Vagina (tissue), 2 donors: Measurements from ENCODE around the gene TMEM167B. TPM values are rescaled to one million over a fixed set of nuclear protein-coding genes. Genes with fewer than 3 reads are reported as not detected.

Experiments
- DNase-seq, 2 donors: peaks; one replicate each; pipeline ENCODE4 v3.0.0-alpha.2; 2017; ENCODE audit errors: extremely low spot score in 2 of 2
- H3K27ac ChIP-seq: fragments of 200-600 bp; sonication (generic); one replicate; pipeline ENCODE4 v1.5.1; 2019
- H3K27me3 ChIP-seq: fragments of 200-600 bp; sonication (generic); one replicate; pipeline ENCODE4 v1.5.1; 2019
- H3K36me3 ChIP-seq, 2 donors: fragments of 200-600 bp; sonication (generic); one replicate each; pipeline ENCODE4 v1.5.1; 2017 to 2019
- H3K4me1 ChIP-seq: fragments of 200-600 bp; sonication (generic); one replicate; pipeline ENCODE4 v1.5.1; 2019
- H3K4me3 ChIP-seq, 2 donors: fragments of 200-600 bp; sonication (generic); 1 replicate in 1 of 2; 2 replicates in 1 of 2; pipeline ENCODE4 v1.5.1; 2016 to 2019
- H3K9me3 ChIP-seq: fragments of 200-600 bp; sonication (generic); one replicate; pipeline ENCODE4 v1.5.1; 2019
- POLR2A ChIP-seq, 2 donors: fragments of 450-650 bp; IDR thresholded peaks; one replicate each; pipeline ENCODE4 v1.6.1; 2017; ENCODE audit warnings: antibody characterized with exemption in 2 of 2, mild to moderate bottlenecking in 2 of 2, moderate library complexity in 2 of 2
- POLR2AphosphoS5 ChIP-seq, 2 donors: sonication (generic); formaldehyde crosslinking; IDR thresholded peaks; one replicate each; pipeline ENCODE4 v1.9.0; 2017; ENCODE audit warnings: antibody characterized with exemption in 2 of 2, mild to moderate bottlenecking in 2 of 2, low read depth in 1 of 2; ENCODE audit not compliant: insufficient read depth in 1 of 2
- intact Hi-C: fragments of 100-400 bp; cut with DNase I; formaldehyde crosslinking; loops from one replicate; pipeline ENCODE4 v1.15.1; 2023
- total RNA-seq: library from RNA; depleted of rRNA; stranded (reverse); fragments of >200 nt; gene quantifications from one replicate; pipeline ENCODE4 v1.2.3, GENCODE V29; 2016
- TF ChIP-seq, protein P1 (sequence below), 3 experiments: fragments of 450-650 bp in 2 of 3; fragments of 200-600 bp in 1 of 3; sonication (generic) in 1 of 3; IDR thresholded peaks; one replicate each; pipeline ENCODE4 v1.5.1; 2017 to 2019; ENCODE audit warnings: antibody characterized with exemption in 3 of 3, mild to moderate bottlenecking in 2 of 3, moderate library complexity in 2 of 3

The TMEM167B gene
- total RNA-seq: 17.2 TPM

DNA sequence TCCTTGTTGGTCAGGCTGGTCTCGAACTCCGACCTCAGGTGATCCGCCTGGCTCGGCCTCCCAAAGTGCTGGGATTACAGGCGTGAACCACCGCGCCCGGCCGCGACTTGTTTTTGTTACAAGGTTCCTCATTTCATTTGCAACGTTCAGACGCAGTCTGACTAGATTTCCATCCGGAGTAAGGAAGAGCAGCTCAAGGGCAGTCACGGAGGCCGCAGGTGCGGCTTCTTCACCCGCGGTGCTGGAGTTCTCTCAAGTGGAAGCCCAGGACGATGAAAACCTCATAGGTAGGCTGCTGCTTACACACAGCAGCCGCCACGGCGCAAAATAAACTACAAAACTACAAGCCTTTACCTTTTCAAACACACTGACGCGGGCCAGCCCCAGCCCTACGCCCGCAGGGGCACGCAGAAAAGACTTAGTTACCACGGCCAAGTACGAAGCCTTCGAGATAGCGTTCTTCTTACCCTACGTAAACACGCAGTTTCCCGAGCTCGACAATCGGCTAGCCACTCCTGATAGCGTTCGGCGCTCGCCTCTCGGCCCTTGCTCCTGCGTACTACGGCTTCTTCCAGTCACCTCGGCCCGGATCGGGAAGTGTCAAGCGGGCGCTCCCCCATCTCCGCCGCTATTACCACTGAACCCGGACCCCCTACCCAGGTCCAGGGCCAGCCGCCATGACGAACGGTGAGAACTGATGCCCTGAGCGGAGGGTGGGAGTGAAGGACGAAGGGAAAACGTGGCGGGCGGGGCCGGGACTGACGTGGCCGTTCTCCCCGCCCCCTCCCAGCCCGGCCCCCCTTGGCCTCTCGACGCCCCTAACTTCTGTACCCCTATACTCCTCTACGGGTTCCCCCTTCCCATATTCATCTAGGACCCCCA lies at the start of gene TMEM167B:
Gene TMEM167B (plus strand): TSS at position 569 of the 882 bp plus-strand sequence. CDS start 109 bp downstream, at position 678.
- intact Hi-C loops: no loop called here
- TF ChIP-seq POLR2AphosphoS5 (IDR thresholded peaks at IDR 0.05; ENCODE audit: insufficient read depth in 1 of 2, low read depth in 1 of 2) (peak; percentile 96 to 98), POLR2A (IDR thresholded peaks at IDR 0.05) (peak in 1 of 2 donors; percentile 64)
- TF ChIP-seq, protein P1, sequence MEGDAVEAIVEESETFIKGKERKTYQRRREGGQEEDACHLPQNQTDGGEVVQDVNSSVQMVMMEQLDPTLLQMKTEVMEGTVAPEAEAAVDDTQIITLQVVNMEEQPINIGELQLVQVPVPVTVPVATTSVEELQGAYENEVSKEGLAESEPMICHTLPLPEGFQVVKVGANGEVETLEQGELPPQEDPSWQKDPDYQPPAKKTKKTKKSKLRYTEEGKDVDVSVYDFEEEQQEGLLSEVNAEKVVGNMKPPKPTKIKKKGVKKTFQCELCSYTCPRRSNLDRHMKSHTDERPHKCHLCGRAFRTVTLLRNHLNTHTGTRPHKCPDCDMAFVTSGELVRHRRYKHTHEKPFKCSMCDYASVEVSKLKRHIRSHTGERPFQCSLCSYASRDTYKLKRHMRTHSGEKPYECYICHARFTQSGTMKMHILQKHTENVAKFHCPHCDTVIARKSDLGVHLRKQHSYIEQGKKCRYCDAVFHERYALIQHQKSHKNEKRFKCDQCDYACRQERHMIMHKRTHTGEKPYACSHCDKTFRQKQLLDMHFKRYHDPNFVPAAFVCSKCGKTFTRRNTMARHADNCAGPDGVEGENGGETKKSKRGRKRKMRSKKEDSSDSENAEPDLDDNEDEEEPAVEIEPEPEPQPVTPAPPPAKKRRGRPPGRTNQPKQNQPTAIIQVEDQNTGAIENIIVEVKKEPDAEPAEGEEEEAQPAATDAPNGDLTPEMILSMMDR (IDR thresholded peaks at IDR 0.05): no peak
- no peaks in the 10 kb centered on the region for H3K9me3 ChIP-seq
- peak in 1 of 2 donors; percentile 97 for DNase-seq
- H3K4me3 ChIP-seq: peak within 1 kb of the TSS; percentile 73 to 93
- H3K27me3 ChIP-seq: no peaks in the 10 kb centered on the region
- peaks cover 0 to 25% of the 10 kb centered on the region in 2 donors for H3K36me3 ChIP-seq
- H3K27ac ChIP-seq: peak within 1 kb of the TSS; percentile 95
- peaks cover 40% of the 10 kb centered on the region for H3K4me1 ChIP-seq

DNA sequence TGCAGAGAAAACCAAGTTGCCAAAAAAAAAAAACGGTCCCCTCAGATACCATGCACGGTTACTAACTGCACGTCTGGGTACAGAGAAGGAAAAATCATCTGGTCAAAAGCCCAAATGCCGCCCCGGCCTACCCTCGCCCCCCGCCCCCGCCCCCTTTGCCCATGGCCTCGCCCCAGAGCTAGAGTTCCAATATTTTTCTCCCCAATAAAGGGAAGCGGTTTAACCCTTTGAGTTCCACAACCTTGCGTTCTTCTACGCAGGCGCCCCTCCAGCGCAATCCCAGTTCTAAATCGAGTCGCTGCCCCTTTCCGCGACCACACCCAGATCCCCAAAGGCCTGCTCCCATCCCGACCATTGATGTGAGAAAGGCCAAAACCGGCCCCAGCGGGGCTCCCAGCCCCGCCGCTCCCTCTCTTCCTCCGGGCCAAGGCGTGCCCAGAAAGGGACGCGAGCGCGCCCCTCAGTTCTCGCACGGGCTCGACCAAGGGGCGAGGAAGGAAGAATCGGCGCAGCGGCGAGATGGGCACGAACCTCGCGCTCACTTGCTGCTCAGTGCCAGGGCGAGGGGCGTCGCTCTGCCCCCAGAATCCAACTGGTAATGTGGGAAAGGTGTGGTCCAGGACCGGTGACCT lies 49.5 kb upstream of the TMEM167B start:
- H3K4me1 ChIP-seq: peaks cover 26% of the 10 kb centered on the region
- TF ChIP-seq POLR2AphosphoS5 (IDR thresholded peaks at IDR 0.05; ENCODE audit: insufficient read depth in 1 of 2, low read depth in 1 of 2) (no peak), POLR2A (IDR thresholded peaks at IDR 0.05) (no peak)
- TF ChIP-seq, protein P1 (IDR thresholded peaks at IDR 0.05): no peak
- H3K36me3 ChIP-seq: no peaks in the 10 kb centered on the region
- peak overlapping the region; percentile 86 for H3K27ac ChIP-seq
- H3K9me3 ChIP-seq: no peaks in the 10 kb centered on the region
- DNase-seq: no peak
- H3K4me3 ChIP-seq: peak overlapping the region; percentile 96 to 99
- H3K27me3 ChIP-seq: no peaks in the 10 kb centered on the region
- intact Hi-C loops: no loop called here

DNA sequence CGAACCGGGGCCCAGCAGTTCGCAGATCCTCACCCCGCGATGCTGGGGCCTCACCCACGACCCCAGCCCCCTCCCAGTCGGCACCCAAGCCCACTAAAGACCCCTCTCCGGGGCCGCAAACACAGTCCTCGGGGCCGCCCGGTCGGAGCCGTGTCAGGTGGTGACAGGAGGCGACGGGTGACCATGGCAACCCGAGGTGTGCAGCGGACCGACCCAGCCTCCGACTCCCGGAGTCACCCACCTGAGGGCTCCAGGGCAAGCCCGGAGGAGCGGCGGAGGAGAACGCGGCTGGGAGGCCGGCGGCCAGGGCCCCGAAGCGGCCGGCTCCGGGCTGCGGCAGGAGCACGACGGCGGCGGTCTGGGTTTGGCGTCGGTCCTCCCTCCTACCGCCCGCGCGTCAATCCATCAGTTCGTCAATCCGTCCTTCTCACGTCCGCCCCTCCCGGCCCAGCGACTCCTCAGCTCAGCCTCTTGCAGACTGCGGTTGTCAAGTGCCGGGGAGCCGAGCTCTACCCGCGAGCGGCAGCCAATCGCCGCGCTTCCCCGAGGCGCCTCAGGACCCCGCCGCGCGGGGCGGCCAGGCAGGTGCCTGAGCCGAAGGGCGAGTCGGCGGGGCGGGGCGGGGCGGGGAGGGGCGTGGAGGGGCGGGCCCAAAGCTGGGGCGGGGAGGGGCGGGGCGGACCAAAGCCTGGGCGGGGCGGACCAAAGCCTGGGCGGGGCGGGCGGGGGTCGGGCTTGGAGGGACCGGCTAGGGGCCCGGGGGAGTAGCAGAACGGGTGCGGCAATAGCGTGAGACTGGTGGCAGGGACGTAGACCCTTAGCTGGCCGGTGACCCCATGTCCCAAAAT lies 48.7 kb upstream of the TMEM167B start, which contains the start of gene WDR47:
Gene WDR47 (minus strand): TSS at position 482 of the 848 bp plus-strand sequence. CDS start 18,590 bp downstream, outside the sequence.
- TF ChIP-seq POLR2A (IDR thresholded peaks at IDR 0.05): peak; percentile 31 to 90
- TF ChIP-seq POLR2AphosphoS5 (IDR thresholded peaks at IDR 0.05; ENCODE audit: insufficient read depth in 1 of 2, low read depth in 1 of 2): peak; percentile 16 to 91
- TF ChIP-seq, protein P1 (IDR thresholded peaks at IDR 0.05): no peak
- Histone ChIP-seq H3K27ac (peak within 1 kb of the TSS; percentile 86), H3K9me3 (no peaks in the 10 kb centered on the region), H3K27me3 (no peaks in the 10 kb centered on the region), H3K4me1 (peaks cover 26% of the 10 kb centered on the region), H3K36me3 (no peaks in the 10 kb centered on the region), H3K4me3 (peak within 1 kb of the TSS; percentile 96 to 99)
- intact Hi-C loops: no loop called here
- DNase-seq: peak in 1 of 2 donors; percentile 94

DNA sequence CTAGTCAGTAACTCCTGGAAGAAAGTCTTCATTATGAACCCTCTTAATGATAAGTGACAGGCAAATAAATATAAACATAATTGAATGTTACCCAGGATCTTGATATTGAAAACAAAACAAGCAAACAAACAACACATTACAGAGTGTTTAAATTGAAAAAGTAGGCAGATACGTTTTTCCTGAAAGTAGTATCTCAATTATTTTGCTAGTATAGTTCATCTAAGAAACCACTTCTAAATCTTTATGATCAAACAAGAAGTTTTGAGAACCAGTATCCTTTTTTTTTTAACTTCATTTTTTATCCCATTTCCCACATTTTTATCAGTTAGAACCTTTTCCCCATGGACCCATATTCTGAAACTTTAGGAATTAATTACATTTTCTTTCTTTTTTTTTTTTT lies 45.0 kb upstream of the TMEM167B start:
- TF ChIP-seq POLR2AphosphoS5 (IDR thresholded peaks at IDR 0.05; ENCODE audit: insufficient read depth in 1 of 2, low read depth in 1 of 2) (no peak), POLR2A (IDR thresholded peaks at IDR 0.05) (no peak)
- TF ChIP-seq, protein P1 (IDR thresholded peaks at IDR 0.05): no peak
- no peaks in the 10 kb centered on the region for H3K27me3 ChIP-seq
- no peak for DNase-seq
- H3K36me3 ChIP-seq: no peaks in the 10 kb centered on the region
- no peak overlapping the region for H3K27ac ChIP-seq
- intact Hi-C loops: no loop called here
- no peak overlapping the region for H3K4me3 ChIP-seq
- H3K4me1 ChIP-seq: peaks cover 11% of the 10 kb centered on the region
- no peaks in the 10 kb centered on the region for H3K9me3 ChIP-seq
